SH-SY5Y (cell line): ENCODE data around the gene KBTBD13.

Experiments used
- GATA2 ChIP-seq: IDR thresholded peaks from 2 replicates; pipeline ENCODE4 v1.6.1; 2011; ENCODE audit warnings: mild to moderate bottlenecking, low read depth, low read length
- GATA3 ChIP-seq: IDR thresholded peaks from 2 replicates; pipeline ENCODE4 v1.6.1; 2011; ENCODE audit warnings: low read depth, mild to moderate bottlenecking, low read length, moderate library complexity

- TF ChIP-seq GATA2 (no peak), GATA3 (no peak)
These were observed 38.1 kb upstream of the KBTBD13 start for GRCh38 chr15:65038428-65038827.
